Ramos (cell line): ENCODE measurements around the gene SPATA4.

Source experiments
- in situ Hi-C: fragments of 300-500 bp; cut with MboI; formaldehyde crosslinking; loops from one replicate; pipeline ENCODE4 v1.14.3; 2022; ENCODE audit warnings: low sequenced_read_pairs; ENCODE audit not compliant: unreplicated experiment

SPATA4 gene

DNA sequence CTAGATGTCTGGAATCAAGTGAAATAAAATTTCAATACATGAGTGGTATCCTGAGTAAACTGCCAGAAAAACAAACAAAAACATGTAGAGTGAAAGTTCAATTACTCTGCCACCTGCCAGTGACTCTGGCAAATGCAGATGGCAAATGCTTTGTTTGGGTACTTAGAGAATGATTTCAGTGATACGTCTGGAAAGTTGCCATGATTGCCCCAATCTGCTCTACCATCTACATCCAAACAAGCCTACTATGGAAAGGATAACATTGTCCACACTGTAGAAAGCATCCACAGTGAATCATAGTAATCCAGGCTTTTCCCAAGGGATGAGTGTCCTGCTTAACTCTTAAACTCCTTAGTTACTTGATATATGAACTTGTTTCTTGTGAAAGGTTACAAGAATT is 3.4 kb downstream of the SPATA4 start:
- in situ Hi-C loops, result no loop called here

DNA sequence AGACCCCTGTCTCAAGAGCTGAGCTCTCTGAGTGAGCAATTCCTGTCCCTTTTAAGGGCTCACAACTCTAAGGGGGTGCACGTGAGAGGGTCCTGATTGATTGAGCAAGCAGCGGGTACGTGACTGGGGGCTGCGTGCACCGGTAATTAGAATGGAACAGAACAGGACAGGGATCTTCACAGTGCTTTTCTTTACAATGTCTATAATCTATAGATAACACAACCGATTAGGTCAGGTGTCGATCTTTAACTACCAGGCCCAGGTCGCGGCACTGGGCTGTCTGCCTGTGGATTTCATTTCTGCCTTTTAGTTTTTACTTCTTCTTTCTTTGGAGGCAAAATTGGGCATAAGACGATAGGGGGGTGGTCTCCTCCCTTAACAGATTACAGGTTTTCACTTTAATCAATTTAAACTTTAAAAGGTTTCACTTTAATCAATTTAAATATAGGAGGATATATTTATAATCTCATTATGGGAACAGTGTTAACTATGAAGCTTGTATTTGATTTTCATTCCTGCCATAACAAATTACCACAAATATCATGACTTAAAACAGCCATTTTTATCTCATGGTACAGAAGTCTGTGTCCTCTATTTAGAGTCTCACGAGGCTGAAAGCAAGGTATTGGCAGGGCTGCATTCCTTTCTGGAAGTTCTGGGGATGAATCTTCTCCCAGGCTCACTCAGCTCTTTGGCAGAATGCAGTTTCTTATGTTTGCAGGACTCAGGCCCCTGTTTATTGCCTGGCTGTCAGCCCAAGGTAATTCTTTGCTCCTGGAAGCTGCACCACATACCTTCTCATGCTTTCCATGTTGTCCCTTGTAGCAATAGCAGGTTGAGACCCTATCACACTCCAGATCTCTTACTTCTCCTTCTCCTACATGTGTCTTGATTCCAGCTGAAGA is 5.2 kb downstream of the SPATA4 start:
- in situ Hi-C loops, result no loop called here

- in situ Hi-C loops, result no loop called here
These were observed 6.7 kb downstream of the SPATA4 start for GRCh38 chr4:176188654-176189053.

- in situ Hi-C loops, result no loop called here
These were observed 7.8 kb downstream of the SPATA4 start for GRCh38 chr4:176187624-176188023.

GRCh38 chr4:176186671-176187395 is 8.6 kb downstream of the SPATA4 start:
- in situ Hi-C loops, result no loop called here

- in situ Hi-C loops, result no loop called here
These were observed 9.3 kb downstream of the SPATA4 start for GRCh38 chr4:176186067-176186466.

DNA sequence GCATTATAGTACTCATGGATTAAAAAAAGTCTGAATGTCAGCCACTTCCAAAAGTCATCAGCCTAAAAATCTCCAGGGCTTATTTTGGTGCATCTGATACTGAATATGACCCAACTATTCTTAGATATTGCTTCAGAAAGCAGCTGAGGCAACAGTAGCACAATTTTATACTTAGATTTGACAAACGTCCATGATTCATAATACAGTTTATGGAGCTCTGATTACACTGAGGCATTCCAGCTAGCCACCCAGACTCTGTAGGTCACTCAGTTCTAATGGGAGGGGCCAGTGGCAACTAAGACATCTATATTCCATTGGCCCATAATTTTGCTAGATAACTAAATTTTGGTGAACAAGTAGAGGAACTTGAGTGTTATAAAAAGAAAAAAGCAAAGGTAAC is 10.3 kb downstream of the SPATA4 start:
- in situ Hi-C loops, result no loop called here

DNA sequence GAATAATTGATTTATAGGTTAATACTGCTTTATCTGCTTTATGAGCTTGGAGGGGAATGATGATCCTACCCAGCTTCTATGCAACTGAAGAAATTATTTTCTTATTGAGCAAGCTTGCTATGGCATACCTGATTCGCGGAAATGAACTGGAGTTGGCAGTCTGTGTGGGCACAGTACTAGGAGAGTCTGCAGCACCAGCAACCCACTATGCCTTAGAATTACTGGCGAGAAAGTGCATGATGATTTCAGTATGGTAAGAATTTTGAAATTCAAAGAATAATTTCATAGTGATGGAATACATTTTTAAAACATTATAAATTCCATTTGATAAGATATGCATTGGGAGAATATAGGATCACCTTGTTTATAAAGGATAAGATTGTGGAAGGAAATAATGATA is 32.3 kb downstream of the SPATA4 start:
- in situ Hi-C loops, result no loop called here

GRCh38 chr4:176156656-176157055 is 38.7 kb downstream of the SPATA4 start:
- in situ Hi-C loops, result no loop called here

- in situ Hi-C loops, result no loop called here
These were observed 42.3 kb downstream of the SPATA4 start for GRCh38 chr4:176153124-176153523.

DNA sequence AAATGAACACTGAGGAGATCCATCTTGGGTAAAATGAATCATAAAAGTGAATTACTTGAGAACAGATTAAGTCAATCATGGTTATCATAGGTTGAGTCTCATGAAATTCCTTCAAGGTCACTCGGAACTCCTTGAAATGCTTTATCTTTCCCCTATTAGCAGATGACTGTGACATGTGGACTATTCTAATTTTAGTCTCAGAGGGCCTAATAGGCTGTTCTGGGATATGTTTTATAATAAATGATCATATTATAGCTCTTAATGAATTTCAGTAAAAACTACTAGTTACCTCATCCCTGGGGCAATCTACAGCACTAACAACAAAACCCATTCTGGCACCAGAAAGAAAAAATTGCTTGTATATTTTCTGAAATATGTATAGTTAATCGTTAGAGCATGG is 44.7 kb downstream of the SPATA4 start:
- in situ Hi-C loops, result no loop called here

- in situ Hi-C loops, result no loop called here
These were observed 45.1 kb downstream of the SPATA4 start for GRCh38 chr4:176150356-176150682.

GRCh38 chr4:176149680-176150355 is 45.6 kb downstream of the SPATA4 start:
- in situ Hi-C loops, result no loop called here

GRCh38 chr4:176142253-176142652 is 53.1 kb downstream of the SPATA4 start:
- in situ Hi-C loops, result no loop called here

- in situ Hi-C loops, result no loop called here
These were observed 55.9 kb downstream of the SPATA4 start for GRCh38 chr4:176139518-176139917.

- in situ Hi-C loops, result no loop called here
These were observed 57.8 kb downstream of the SPATA4 start for GRCh38 chr4:176137631-176138030.

GRCh38 chr4:176134670-176135069 is 60.7 kb downstream of the SPATA4 start:
- in situ Hi-C loops, result no loop called here
